Dermis blood vessel endothelial cell (primary cell): Measurements from ENCODE around the gene RBSN. TPM values are rescaled to one million over a fixed set of nuclear protein-coding genes. Genes with fewer than 3 reads are reported as not detected.

Experiments
- total RNA-seq: library from RNA; depleted of rRNA; stranded (reverse); fragments of >200 nt; gene quantifications from 2 replicates; pipeline ENCODE4 v1.2.3, GENCODE V29; 2014

Gene RBSN
- total RNA-seq, 1 donor from 2014 or later = 25.4 TPM

Other genes starting within 250 kb of the RBSN start
- 31.0 and 38.4 TPM in 2 replicates for gene NR2C2, start 151.6 kb downstream of the RBSN start, total RNA-seq
- gene MRPS25, start 33.8 kb downstream of the RBSN start, total RNA-seq = 25.4 and 34.0 TPM in 2 replicates
- gene CAPN7, start 107.1 kb upstream of the RBSN start, total RNA-seq = 33.5 and 43.9 TPM in 2 replicates
- gene SH3BP5, start 233.4 kb upstream of the RBSN start, total RNA-seq = 134 and 145 TPM in 2 replicates